Measurements from ENCODE around the gene BUB3.

- TF ChIP-seq, protein P1, sequence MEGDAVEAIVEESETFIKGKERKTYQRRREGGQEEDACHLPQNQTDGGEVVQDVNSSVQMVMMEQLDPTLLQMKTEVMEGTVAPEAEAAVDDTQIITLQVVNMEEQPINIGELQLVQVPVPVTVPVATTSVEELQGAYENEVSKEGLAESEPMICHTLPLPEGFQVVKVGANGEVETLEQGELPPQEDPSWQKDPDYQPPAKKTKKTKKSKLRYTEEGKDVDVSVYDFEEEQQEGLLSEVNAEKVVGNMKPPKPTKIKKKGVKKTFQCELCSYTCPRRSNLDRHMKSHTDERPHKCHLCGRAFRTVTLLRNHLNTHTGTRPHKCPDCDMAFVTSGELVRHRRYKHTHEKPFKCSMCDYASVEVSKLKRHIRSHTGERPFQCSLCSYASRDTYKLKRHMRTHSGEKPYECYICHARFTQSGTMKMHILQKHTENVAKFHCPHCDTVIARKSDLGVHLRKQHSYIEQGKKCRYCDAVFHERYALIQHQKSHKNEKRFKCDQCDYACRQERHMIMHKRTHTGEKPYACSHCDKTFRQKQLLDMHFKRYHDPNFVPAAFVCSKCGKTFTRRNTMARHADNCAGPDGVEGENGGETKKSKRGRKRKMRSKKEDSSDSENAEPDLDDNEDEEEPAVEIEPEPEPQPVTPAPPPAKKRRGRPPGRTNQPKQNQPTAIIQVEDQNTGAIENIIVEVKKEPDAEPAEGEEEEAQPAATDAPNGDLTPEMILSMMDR (IDR thresholded peaks at IDR 0.05) = no peak
- no peak for TF ChIP-seq POLR2A (IDR thresholded peaks at IDR 0.05)
These were observed 18.6 kb upstream of the BUB3 start, which contains the start of gene HMX3 for GRCh38 chr10:123135415-123136141.

Data from stomach (tissue), 4 donors.